Measurements from ENCODE around the gene CALHM1.
"Not testable (repeated sequence)": the region's sequence is repeated elsewhere in the genome, so short reads cannot be mapped to it uniquely, and the experiment has no call there.

CALHM1 gene

GRCh38 chr10:103429647-103430046 is 29.1 kb downstream of the CALHM1 start:
- no peak for DNase-seq (ENCODE audit: low spot score)

DNA sequence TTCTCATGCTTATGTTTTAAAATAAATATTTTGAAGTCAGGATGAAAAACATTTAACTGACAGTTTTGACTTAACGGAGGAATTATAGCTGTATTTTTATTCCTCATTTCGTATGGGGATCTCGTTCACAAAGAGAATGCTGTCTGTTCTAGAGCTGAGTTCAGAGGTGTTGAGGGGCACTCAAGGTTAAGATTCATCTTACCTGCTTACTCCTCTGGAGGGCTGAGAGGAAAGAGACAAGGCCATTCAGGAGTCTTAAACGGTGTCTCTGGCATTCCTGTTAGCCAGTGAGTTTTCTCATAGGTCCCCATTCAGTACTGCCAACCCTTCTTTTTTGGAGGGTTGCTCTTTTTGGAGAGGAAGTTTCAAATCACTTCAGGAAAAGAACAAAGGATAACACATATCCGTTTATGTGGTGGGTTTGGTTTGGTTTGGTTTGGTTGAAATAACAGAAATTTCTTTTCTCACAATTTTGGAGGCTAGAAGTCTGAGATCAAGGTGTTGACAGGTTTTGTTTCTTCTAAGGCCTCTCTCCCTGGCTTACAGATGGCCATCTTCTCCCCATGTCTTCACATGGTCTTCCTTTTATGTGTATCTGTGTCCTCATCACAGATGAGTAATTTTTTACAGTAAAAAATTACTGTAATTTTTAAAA is 29.6 kb downstream of the CALHM1 start:
- no peak for DNase-seq (ENCODE audit: low spot score)

DNA sequence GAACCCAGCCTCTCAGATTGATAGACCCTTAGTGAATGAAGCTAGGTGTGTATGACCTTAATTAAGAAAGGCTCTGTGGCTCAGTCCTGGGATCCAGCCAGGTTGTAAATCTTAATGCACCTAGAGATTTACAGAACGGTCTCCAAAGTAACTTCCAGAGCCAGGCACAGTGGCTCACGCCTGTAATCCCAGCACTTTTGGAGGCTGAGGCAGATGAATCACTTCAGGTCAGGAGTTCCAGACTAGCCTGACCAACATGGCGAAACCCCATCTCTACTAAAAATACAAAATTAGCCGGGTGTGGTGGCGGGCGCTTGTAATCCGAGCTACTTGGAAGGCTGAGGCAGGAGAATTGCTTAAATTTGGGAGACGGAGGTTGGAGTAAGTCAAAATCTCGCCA is 30.8 kb downstream of the CALHM1 start:
- DNase-seq (ENCODE audit: low spot score): no peak

GRCh38 chr10:103423748-103424147 is 35.0 kb downstream of the CALHM1 start:
- no peak for DNase-seq (ENCODE audit: low spot score)

DNA sequence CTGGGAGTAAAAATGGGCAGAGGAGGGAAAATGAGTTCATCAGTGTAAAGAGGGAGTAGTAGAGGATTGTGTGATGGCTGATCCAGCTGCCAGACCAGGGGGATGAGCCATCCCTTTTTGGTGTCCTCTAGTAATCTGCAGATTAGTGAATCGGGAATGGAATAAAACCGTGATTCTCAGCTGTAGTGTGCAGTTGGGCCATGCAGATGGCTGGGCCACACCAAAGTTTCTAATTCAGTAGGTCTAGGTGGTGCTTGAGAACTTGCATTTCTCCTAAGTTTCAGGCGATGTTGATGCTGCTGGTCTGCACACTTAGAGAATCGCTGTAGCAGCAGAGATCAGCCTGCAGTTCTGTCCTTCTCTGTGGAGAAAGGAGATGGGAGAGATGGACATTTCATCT is 39.6 kb downstream of the CALHM1 start:
- DNase-seq (ENCODE audit: low spot score): no peak

DNA sequence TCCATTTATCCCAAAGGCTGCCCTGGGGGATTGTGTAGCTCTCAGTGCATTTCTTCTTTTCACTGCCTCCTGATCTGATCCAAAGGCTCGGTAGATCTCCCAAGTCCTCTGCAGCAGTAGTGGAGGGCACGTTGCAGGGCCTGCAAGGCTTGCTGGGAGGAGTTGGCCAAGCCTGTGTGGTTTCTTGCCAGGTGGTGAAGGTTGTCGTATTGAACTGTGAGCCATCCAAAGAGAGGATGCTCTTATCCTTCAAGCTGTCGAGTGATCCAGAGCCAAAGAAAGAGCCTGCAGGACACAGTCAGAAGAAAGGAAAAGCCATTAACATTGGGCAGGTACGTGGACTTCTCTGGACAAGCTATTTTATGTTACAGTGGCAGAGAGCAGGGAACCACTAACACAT is 41.1 kb downstream of the CALHM1 start:
- DNase-seq (ENCODE audit: low spot score): no peak

DNA sequence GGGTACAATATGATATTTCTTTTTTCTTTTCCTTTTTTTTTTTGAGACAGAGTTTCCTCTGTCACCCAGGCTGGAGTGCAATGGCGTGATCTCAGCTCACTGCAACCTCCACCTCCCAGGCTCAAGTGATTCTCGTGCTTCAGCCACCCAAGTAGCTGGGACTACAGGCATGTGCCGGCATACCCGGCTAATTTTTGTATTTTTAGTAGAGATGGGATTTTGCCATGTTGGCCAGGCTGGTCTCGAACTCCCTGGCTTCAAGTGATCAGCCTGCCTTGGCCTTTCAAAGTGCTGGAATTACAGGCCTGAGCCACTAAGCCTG is 41.6 kb downstream of the CALHM1 start:
- not testable (repeated sequence) for DNase-seq (ENCODE audit: low spot score)

DNA sequence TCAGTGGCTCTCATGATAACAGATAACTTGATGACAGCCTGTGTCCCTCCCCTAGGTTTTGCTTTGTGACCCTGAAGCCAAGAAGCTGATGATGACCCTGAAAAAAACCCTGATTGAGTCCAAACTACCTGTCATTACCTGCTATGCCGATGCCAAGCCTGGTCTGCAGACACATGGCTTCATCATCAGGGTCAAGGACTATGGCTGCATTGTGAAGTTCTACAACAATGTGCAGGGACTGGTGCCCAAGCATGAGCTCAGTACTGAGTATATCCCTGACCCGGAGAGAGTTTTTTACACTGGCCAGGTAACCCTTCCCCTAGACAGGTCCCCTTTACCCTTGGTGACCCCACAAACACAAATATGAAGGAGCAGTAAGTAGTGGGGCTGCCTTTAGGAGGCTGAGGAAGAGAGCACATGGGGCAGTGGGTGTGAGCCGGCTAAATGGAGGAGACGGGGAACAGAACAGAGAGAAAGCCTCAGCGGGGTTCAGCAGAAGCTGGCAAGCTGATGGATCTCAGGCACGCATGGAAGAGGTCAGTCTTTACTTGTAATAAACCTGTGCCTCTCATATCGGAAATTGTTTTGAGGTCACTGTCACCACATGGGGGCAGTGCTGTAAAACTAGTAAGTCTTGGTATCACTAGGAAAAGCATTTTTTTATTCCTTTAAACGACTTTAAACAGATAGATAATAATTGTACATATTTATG is 42.1 kb downstream of the CALHM1 start:
- peak; percentile 42 for DNase-seq (ENCODE audit: low spot score)

GRCh38 chr10:103415581-103415980 is 43.1 kb downstream of the CALHM1 start:
- DNase-seq (ENCODE audit: low spot score): no peak

- no peak for DNase-seq (ENCODE audit: low spot score)
Observed at GRCh38 chr10:103413564-103413963, 45.1 kb downstream of the CALHM1 start.
